Type B pancreatic cell (in vitro differentiated cells): Measurements from ENCODE around the gene ABCA3. TPM values are rescaled to one million over a fixed set of nuclear protein-coding genes. Genes with fewer than 3 reads are reported as not detected.

ENCODE experiments used
- DNase-seq: peaks from one replicate; pipeline ENCODE4 v3.0.0; 2021; ENCODE audit warnings: mixed read lengths; ENCODE audit not compliant: unreplicated experiment; ENCODE audit errors: extremely low spot score
- H3K27ac Mint-ChIP-seq: 2 replicates; pipeline ENCODE4 v1.8.0; 2021; ENCODE audit warnings: mild to moderate bottlenecking, mixed read lengths
- H3K27me3 Mint-ChIP-seq: 2 replicates; pipeline ENCODE4 v1.8.0; 2021; ENCODE audit warnings: mixed read lengths
- H3K36me3 Mint-ChIP-seq: 2 replicates; pipeline ENCODE4 v1.8.0; 2021; ENCODE audit warnings: mixed read lengths
- H3K4me1 Mint-ChIP-seq: one replicate; pipeline ENCODE4 v1.8.0; 2021; ENCODE audit warnings: mixed read lengths; ENCODE audit not compliant: unreplicated experiment
- H3K4me3 Mint-ChIP-seq: 2 replicates; pipeline ENCODE4 v1.8.0; 2021; ENCODE audit warnings: mild to moderate bottlenecking, mixed read lengths
- H3K9me3 Mint-ChIP-seq: 2 replicates; pipeline ENCODE4 v1.8.0; 2021; ENCODE audit warnings: mixed read lengths
- total RNA-seq: library from RNA; stranded (reverse); gene quantifications from 2 replicates; pipeline ENCODE4 v1.2.1, GENCODE V29; 2021; ENCODE audit warnings: low replicate concordance
- TF ChIP-seq, protein P1 (sequence below): fragments of 200-600 bp; sonication (generic); conservative IDR thresholded peaks from 2 replicates; pipeline ENCODE4 v1.5.0; 2021; ENCODE audit warnings: antibody characterized with exemption, mild to moderate bottlenecking

The ABCA3 gene
- total RNA-seq, 1 donor from 2014 or later, result 10.5 TPM

DNA sequence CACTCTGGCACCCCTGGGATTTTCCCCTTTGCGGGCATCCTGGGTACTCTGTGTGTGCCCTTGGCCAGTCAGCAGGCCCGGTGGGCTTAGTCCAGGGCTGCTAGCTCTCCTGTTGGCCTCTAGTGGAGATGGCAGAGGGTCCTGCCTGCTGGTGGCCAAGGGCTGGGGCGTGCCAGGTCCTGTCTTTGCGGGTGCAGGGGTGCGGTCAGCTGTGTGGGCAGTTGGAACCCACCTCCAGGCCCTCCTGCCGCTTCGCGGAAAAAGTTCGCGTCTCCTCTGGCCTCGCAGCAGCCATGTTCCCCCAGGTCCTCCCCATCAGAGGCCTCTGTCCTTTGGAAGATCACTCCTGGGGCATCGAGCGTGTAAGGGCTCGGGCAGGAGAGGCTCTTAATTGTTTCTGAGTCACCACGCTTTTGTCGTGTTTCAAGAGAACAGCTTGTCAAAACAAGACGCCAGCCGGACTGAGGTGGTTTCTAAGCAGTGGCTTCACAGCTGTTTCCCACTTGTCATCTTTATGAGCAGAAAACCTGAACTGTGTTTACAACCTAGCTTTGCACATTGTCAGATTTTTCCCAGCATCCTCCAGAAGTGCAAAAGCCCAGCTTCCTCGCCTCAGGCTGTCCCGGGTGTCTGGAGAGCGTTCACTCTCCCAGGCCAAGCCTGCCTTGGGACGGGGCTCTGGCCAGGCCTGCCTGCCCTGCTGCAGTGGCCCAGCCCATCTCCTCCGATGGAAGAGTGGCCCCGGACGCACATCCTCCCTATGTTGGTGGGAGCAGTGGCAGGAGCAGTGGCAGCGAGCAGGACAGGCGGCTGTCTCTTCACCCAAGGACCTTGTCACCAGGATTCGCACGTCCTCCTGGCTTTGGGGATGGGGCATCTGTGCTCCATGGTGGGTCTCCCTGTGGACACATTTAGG lies 109.3 kb downstream of the ABCA3 start:
- Mint-ChIP-seq H3K36me3 (no peaks in the 10 kb centered on the region), H3K4me3 (no peak overlapping the region), H3K4me1 (no peaks in the 10 kb centered on the region), H3K27ac (no peak overlapping the region), H3K9me3 (no peaks in the 10 kb centered on the region), H3K27me3 (peaks cover 10% of the 10 kb centered on the region)
- no peak for DNase-seq
- TF ChIP-seq, protein P1, sequence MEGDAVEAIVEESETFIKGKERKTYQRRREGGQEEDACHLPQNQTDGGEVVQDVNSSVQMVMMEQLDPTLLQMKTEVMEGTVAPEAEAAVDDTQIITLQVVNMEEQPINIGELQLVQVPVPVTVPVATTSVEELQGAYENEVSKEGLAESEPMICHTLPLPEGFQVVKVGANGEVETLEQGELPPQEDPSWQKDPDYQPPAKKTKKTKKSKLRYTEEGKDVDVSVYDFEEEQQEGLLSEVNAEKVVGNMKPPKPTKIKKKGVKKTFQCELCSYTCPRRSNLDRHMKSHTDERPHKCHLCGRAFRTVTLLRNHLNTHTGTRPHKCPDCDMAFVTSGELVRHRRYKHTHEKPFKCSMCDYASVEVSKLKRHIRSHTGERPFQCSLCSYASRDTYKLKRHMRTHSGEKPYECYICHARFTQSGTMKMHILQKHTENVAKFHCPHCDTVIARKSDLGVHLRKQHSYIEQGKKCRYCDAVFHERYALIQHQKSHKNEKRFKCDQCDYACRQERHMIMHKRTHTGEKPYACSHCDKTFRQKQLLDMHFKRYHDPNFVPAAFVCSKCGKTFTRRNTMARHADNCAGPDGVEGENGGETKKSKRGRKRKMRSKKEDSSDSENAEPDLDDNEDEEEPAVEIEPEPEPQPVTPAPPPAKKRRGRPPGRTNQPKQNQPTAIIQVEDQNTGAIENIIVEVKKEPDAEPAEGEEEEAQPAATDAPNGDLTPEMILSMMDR, result no peak

- Mint-ChIP-seq H3K4me3 (no peak overlapping the region), H3K27me3 (peaks cover 1% of the 10 kb centered on the region), H3K4me1 (no peaks in the 10 kb centered on the region), H3K9me3 (no peaks in the 10 kb centered on the region), H3K36me3 (no peaks in the 10 kb centered on the region), H3K27ac (no peak overlapping the region)
- TF ChIP-seq, protein P1, result no peak
- no peak for DNase-seq
Measured at GRCh38 chr16:2230376-2230775, 110.2 kb downstream of the ABCA3 start.

DNA sequence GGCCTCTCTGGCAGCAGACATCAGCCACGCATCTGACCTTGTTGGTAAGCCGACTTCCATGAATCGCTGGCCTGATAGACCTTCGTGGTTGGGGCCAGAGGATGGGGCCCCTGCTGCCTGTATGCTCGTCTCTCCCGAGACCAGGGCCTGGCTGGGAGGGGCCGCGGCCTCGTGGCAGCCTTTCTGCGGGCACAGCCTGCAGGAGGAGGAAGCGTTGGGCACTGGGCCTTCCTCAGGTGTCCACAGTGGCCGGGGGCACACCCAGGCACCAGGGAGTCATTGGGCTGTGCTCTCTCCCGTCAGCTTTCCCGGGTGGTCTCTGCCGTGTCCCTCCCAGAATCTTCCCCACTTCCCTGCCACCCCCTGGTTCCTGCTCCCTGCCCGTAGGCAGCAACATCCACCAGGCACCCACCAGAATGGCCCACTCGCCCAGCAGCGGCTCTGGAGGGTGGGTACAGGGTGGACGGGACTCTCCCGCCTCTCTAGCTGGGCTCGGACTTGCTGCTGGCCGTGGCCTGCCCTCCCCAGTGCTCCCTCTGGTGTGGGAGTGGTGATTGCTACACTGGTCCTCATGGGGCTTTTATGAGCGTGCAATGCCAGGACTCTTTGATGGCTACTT lies 110.8 kb downstream of the ABCA3 start:
- DNase-seq, result no peak
- H3K9me3 Mint-ChIP-seq, result no peaks in the 10 kb centered on the region
- TF ChIP-seq, protein P1, result no peak
- H3K27ac Mint-ChIP-seq, result no peak overlapping the region
- H3K4me3 Mint-ChIP-seq, result no peak overlapping the region
- H3K27me3 Mint-ChIP-seq, result no peaks in the 10 kb centered on the region
- no peaks in the 10 kb centered on the region for H3K36me3 Mint-ChIP-seq
- H3K4me1 Mint-ChIP-seq, result no peaks in the 10 kb centered on the region

GRCh38 chr16:2229091-2229490 lies 111.4 kb downstream of the ABCA3 start:
- Mint-ChIP-seq H3K27ac (no peak overlapping the region), H3K4me1 (peaks cover 4% of the 10 kb centered on the region), H3K27me3 (no peaks in the 10 kb centered on the region), H3K36me3 (no peaks in the 10 kb centered on the region), H3K4me3 (no peak overlapping the region), H3K9me3 (no peaks in the 10 kb centered on the region)
- DNase-seq, result no peak
- TF ChIP-seq, protein P1, result no peak

GRCh38 chr16:2228161-2228824 lies 112.2 kb downstream of the ABCA3 start:
- TF ChIP-seq, protein P1, result no peak
- Mint-ChIP-seq H3K36me3 (no peaks in the 10 kb centered on the region), H3K27ac (no peak overlapping the region), H3K4me3 (no peak overlapping the region), H3K4me1 (peaks cover 4% of the 10 kb centered on the region), H3K9me3 (no peaks in the 10 kb centered on the region), H3K27me3 (no peaks in the 10 kb centered on the region)
- DNase-seq, result no peak
